GM19351 (cell line): ENCODE measurements around the gene COL4A6.

Source experiments
- ATAC-seq: cut with Tn5 transposase; IDR thresholded peaks from one replicate; pipeline ENCODE4 v1.9.1; 2021; ENCODE audit warnings: mild to moderate bottlenecking, moderate library complexity; ENCODE audit not compliant: unreplicated experiment

Gene COL4A6

DNA sequence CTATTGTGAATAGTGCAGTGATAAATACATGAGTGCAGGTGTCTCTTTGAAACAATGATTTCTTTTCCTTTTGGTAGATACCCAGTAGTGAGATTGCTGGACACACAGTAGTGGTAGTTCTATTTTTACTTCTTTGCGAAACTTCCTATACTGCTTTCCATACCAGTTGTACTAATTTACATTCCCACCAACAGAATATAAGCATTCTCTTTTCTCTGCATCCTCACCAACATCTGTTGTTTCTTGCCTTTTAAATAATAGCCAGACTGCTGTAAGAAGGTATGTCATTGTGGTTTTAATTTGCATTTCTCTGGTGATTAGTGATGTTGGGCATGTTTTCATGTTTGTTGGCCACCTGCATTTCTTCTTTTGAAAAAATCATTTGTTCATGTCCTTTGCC, 105.9 kb downstream of the COL4A6 start:
- peak; percentile 72 for ATAC-seq

DNA sequence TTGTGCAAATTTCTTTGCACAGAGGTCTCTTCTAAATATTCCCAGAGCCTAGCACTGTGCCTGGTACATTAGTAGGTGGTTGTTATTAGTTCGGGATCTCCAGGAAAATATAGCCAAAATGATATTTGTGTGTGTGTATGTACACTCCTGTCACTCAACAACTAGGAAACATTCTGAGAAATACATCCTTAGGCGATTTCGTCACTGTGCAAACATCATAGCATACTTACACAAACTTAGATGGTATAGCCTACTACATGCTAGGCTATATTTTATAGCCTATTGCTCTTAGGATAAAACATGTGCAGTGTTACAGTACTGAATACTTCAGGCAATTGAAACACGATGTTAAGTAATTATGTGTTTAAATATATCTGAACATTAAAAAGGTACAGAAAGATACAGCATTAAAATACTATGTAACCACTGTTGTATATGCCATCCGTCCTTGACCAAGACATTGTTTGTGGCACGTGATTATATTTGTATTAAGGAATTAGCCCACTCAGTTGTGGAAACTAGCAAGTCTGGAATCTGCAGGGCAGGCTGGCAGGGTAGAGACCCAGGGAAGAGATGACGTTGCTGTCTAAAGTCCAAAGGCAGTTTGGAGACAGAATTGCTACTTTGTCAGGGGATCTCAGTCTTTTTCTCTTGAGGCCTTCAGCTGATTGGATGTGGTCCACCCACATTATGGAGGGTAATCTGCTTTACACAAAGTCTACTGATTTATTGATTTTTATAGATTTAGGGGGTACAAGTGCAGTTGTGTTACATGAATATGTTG, 106.9 kb downstream of the COL4A6 start:
- ATAC-seq, result no peak

DNA sequence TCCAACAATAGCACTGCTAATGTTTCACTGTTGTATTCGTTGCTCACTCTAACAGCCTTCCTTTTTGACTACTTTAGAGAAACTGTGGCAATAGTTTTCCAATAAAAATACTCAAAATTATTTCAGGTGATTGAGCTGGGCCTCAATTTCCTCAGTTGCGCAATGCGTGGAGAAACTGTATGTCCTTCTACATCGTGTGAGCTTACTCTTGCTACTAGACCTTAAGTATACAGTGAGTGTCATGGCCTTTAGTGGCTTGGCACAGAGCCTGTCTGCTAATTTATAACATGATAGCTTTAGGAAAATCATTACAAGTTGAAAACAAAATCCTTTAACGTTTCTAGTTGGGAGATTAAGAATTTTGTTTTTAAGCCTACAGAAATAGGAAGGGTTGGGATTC, 114.5 kb downstream of the COL4A6 start:
- no peak for ATAC-seq

- ATAC-seq, result no peak
Measured at GRCh38 chrX:108322234-108322633, 116.0 kb downstream of the COL4A6 start.

GRCh38 chrX:108316456-108316855, 121.8 kb downstream of the COL4A6 start:
- ATAC-seq, result no peak

GRCh38 chrX:108313669-108314068, 124.6 kb downstream of the COL4A6 start:
- no peak for ATAC-seq

DNA sequence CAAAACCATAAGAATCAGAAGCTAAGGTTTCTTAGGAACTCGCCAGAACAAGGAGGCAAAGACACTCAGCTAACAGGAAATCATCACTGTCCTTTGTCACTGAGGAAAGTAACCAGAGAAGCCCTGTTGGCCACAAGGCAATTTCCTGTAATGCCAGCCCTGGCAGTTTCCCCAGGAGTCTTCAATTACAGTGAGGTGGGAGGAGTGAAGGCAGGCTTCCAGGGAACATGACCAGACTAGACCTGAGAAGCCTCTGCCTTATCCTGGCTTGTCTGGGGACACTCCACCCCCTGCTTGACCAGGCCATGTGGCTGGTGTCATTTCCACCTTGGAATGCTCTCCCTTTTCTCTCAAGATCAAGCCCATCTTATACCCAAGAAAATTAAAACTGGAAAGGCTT, 125.3 kb downstream of the COL4A6 start:
- no peak for ATAC-seq

DNA sequence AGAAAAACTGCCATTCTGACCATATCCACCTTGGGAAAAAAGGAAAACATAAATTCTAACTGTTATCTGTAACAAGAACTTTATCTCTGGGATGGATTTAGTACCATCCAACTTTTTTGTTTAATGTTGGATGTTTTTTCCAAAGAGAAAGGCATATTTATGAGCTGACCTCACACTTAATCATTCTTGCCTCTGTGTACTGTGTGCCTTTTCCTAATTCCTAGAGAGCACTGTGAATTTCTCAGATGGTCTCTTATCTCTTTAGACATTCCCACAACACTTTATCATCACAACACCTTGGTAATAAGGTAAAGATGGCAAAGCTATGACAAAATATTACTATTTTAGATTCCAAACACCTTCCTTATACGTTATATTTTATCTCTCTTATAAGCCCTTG, 126.2 kb downstream of the COL4A6 start:
- no peak for ATAC-seq

DNA sequence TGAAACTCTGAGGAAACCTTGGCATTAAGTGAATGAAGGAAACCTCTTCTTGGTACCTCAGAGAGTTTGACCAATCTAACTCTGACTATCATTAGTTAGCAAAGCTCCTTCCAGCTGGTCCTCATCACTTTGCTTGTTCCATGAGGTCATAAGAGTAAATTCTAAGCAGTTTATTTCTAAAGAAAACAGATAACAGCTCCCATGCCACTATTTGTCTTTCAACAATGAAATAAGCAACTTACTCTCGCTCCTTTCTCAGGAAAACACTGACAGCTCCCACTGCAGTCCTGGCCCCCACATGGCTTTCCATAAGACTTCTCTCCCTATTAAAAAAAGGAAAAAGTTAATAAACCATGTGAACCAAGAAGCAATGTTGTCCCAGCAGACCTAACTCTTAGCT, 127.7 kb downstream of the COL4A6 start:
- no peak for ATAC-seq

DNA sequence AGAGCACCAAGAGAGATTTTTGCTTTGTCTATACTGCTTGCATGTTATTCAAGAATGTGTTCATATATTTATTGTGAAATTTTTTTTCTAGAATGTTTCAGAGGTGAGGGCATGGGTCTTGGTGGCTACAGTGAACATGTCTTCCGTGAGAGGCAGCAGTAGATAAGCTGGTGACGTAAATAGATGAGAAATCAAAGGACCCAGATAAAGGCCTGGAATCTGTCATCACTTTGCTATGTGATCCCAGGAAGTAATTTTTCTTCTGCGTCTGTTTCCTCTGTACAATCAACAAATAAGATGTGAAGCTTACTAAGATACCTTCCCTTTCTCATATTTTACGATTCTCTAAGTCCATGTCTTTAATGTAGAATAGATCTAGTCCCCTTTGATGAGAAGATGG, 129.1 kb downstream of the COL4A6 start:
- no peak for ATAC-seq

GRCh38 chrX:108307132-108308085, 130.8 kb downstream of the COL4A6 start:
- no peak for ATAC-seq

DNA sequence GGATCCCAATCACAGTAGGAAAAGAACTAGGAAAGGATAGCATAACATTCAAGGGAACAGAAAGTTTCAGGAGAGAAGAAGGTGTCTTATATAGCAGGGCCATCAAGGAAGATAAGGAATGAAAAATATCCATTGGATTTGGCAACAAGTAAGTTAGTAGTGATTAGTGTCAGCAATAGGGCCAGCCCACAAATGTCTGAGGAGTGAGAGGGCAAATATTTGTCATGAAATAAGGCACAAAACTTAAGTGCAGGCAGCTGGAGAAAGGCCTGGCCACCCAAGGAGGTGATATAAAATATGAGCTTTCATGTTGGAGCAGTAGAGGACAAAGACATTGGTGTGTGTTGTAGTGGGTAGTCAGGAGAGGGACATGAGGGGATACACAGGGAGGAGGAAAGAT, 132.1 kb downstream of the COL4A6 start:
- no peak for ATAC-seq

GRCh38 chrX:108304757-108305156, 133.5 kb downstream of the COL4A6 start:
- ATAC-seq, result no peak

DNA sequence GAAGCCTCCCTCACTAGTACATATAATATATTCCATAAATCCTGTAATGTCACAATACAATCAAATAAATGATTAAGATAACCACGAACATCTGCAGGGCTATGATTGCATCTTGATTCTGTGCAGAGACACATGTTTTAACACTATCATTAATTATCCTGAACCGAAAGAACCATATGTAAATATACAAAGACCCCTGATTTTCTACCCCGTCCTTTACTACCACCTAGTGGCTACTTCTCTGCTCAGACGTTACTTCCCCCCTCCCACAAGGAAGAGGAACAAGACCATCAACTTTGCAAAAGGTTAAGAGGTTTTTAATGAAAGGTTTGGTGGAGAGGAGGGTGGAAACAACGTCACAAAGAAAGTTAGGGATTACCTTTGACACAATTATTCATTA, 134.0 kb downstream of the COL4A6 start:
- peak; percentile 32 for ATAC-seq

- no peak for ATAC-seq
Measured at GRCh38 chrX:108303682-108304081, 134.5 kb downstream of the COL4A6 start.

- peak; percentile 7 for ATAC-seq
Measured at GRCh38 chrX:108299704-108300103, 138.5 kb downstream of the COL4A6 start.

GRCh38 chrX:108299101-108299591, 139.1 kb downstream of the COL4A6 start:
- ATAC-seq, result peak; percentile 74

- no peak for ATAC-seq
Measured at GRCh38 chrX:108298165-108298602, 140.0 kb downstream of the COL4A6 start.

DNA sequence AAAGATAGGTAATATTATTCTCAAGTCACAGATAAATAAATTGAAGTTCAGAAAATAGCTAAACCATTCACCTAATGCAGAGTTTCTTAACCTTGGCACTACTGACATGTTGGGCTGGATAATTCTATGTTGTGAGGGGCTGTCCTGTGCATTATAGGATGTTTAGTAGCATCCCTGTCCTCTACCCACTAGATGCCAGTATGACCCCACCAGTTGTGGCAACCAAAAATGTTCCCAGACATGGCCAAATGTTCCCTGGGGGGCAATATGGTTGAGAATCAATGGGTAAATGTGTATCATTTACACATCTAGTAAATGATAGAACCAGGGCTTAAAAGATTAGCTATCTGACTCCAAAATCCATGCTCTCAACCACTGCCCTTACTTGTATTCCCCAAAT, 140.9 kb downstream of the COL4A6 start:
- ATAC-seq, result no peak

DNA sequence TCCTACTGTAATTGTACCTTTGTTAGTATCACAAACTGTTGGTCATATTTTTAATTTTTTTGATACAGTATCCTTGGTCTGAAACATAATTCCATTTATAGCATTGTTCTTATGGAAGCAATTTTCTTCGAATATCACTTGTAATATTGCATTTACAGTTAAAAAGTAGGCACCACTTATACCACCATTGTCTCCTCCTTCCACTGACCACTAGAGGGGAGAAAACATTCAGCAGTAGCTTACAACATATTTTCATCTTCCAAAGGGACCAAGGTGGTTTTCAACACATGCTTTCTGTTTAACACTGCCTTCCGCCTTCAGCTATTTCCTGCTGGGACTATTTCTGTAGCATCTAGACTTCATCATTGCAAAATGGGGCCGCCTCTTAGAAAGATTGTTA, 146.2 kb downstream of the COL4A6 start:
- no peak for ATAC-seq

DNA sequence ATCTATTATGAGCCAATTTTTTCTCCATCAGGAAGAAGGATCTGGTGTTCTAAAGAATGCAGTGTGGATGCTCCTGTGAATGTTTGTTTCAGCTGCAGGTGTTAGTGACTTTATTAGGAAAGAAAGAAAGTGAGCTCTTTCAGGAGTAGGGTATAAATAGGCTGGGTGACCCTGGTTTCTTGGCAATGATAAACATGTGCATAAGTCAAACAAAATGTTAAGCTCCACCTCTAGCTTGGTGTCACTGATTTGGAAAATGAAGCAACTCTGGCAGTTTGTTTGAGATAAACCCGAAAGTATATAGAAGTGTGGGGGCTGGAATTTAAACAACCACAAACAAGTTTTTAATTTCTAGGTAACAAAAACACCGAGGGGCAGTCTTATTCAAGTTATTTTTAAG, 152.3 kb downstream of the COL4A6 start:
- no peak for ATAC-seq

- ATAC-seq, result no peak
Measured at GRCh38 chrX:108285356-108285755, 152.9 kb downstream of the COL4A6 start.
